GM12872 (cell line): ENCODE data around the gene CCDC74B.

Experiments used
- TF ChIP-seq, protein P1 (sequence below): IDR thresholded peaks from 3 replicates; pipeline ENCODE4 v1.5.1; 2011; ENCODE audit warnings: low read depth, mild to moderate bottlenecking, low read length, moderate library complexity; ENCODE audit not compliant: insufficient read depth

CCDC74B gene

GRCh38 chr2:130157825-130158514 is 13.1 kb upstream of the CCDC74B start:
- TF ChIP-seq, protein P1, sequence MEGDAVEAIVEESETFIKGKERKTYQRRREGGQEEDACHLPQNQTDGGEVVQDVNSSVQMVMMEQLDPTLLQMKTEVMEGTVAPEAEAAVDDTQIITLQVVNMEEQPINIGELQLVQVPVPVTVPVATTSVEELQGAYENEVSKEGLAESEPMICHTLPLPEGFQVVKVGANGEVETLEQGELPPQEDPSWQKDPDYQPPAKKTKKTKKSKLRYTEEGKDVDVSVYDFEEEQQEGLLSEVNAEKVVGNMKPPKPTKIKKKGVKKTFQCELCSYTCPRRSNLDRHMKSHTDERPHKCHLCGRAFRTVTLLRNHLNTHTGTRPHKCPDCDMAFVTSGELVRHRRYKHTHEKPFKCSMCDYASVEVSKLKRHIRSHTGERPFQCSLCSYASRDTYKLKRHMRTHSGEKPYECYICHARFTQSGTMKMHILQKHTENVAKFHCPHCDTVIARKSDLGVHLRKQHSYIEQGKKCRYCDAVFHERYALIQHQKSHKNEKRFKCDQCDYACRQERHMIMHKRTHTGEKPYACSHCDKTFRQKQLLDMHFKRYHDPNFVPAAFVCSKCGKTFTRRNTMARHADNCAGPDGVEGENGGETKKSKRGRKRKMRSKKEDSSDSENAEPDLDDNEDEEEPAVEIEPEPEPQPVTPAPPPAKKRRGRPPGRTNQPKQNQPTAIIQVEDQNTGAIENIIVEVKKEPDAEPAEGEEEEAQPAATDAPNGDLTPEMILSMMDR = peak; percentile 25; the same call in 1 of the 3 replicates

DNA sequence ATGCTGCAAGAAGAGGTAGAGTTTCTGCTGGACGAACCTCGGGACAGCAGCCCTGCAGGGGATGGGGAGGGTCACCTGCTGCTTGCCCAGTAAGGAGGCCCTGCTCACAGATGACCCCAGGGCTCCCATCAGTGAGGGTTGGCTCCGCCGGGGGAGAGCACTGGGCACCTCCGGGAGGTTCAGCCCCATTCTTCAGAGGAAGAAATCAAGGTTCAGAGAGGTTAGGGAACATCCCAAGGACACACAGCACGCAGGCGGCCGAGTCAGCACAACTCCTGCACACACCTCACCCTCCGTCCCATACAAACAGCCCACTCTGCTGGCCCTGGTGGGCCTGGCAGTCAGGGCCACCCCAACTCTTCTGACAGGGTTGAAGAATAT is 11.7 kb upstream of the CCDC74B start:
- TF ChIP-seq, protein P1 = no peak

- TF ChIP-seq, protein P1 = peak; percentile 76
Measured at GRCh38 chr2:130155956-130156623, 11.2 kb upstream of the CCDC74B start.

DNA sequence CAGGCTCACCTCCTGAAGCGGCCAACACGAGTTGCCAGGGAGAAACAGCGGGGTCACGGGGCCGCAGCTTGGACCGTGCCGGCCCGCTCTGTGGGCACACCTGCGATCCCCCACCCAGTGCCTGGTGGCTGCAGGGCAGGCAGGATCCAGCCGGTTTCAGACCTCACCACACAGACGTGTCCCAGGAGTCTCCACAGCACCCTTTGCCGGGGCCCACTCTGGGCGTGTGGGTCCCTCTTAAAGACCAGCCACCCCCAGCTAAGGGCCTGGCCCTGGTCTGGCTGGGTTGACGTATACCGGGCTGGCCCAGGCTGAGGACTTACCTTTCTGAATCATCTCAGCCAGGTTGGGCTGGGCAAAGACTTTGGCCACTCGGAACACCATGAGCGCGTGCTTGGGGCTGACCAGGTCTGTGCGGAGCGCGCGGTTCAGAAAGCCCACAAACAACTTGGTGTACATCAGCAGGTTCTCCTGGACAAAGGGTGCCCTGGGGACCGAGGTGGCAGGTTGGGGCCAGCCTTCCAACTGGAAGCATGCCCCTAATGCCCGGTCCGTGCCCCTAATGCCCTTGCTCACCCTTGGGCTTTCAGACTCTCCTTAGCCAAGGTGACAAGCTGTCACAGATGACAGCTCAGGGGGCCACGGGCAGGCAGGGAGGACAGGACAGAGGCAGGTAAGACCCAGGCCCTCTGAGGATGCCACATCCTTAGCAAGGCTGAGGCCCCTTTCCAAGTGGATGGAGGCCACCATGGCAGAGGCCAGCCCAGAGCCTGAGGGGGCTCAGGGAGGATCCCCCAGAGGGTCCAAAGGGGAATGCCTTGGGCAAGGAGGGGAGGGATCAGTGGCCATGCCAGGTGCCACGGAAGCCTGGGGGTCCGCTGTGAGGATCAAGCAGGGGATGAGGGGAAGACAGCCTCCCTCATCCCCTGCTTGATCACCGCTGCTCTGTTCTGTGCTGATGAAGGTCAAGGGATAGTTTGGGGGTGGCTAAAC is 10.2 kb upstream of the CCDC74B start:
- TF ChIP-seq, protein P1 = no peak

DNA sequence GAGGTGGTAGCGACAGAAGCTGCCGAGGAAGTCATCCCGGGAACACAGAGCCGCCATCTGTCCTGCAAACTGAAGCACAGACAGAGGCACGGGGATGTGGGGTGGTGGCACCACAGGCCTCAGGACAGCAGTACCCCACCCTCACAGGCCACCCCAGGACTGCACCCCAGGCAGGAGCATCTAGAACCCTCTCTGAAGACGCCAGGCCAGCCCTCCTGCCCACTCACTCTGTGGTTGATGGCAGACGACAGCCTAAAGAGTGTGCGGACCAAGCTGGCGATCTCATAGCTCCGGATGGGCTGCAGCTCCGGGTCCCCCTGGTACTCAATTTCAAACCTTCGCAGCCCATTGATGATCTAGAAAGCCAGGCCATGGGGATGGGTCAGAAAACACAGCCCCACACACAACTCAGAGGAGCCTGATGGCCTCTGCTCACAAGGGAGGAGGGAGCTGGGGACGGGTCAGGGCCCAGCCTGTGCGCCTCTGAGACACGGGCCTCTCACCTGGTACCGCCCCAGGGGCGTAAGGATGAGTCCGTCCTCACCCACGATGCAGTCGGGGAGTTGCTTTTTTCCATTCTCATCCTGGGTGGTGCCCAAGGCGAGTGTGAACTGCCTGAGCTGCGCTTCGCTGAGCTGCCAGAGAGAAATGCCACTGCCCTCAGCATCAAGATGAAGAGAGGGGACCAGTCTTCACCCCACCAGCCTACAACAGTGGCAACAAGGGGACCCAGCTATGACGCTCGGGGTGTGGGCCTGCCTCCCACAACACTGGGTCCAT is 8.1 kb upstream of the CCDC74B start:
- TF ChIP-seq, protein P1 = no peak

DNA sequence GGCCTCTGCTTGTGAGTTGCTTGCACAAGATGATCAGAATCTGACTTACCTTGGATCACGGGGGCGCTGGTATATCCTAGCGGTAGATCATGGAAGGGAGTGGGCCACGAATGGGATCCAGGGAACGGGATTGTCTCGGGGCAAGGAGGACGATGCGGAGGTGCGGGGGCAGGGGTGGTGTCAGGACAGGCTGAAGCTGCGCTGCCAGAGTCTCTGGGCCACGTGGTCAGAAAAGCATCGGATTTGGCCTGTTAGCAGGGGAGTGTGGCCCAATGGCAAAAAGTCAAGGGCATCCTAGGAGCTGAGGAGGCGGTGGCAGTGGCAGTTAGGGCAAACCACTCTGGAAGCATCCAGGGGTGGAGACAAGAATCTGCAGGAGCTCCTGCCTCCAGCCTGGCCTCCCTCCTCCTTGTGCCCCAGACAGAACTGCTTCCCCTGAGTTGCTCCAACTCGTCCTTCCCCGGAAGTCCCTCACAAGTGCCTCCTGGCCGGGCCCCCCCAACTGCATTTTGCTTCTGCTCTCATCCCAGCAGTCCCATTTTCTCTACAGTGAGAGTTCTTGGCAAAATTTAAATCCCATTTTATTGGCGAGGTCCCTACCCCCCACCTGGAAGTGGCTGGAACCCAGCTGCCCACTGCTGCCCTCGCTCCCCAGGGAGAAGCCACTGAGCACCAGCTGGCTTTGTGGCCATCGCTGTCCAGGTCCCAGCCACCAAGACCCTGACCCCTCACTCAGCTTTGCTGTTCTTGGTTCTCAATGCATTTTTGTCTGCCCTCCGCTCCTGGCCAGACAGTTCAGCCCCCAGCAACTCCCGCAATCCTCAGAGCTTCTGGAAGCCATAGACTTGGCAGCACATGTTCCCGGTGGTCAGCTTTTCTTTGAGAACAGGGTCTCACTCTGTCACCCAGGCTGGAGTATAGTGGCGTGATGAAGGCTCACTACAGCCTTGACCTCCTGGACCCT is 5.6 kb upstream of the CCDC74B start:
- TF ChIP-seq, protein P1 = no peak
